Dedifferentiated amniotic fluid mesenchymal stem cell (primary cell): ENCODE data around the gene NCK1.
"Not testable (repeated sequence)": the region's sequence is repeated elsewhere in the genome, so short reads cannot be mapped to it uniquely, and the experiment has no call there.

Experiments
- DNase-seq: peaks from one replicate; pipeline ENCODE4 v3.0.0-alpha.2; 2016; ENCODE audit errors: extremely low spot score

Gene NCK1

DNA sequence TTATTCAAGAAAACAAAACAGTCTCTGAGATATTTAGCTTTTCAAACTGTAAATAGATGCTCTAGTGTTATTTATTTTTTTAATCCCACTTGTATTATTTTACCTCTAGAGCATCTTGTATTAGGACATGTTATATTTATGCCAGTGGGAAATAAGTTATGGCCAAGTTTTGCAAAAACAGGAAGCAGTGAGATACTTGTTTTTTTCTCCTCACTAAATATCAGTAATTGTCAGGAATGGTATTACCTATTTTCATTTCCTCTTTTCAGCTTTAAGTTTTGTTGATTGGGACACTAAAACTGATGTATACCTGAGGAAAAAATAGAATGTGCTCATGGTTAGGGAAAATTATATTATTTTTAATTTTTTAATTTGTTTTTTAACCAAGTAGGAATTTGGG is 87.1 kb downstream of the NCK1 start:
- DNase-seq: no peak

GRCh38 chr3:136949708-136950107 is 87.7 kb downstream of the NCK1 start:
- no peak for DNase-seq

DNA sequence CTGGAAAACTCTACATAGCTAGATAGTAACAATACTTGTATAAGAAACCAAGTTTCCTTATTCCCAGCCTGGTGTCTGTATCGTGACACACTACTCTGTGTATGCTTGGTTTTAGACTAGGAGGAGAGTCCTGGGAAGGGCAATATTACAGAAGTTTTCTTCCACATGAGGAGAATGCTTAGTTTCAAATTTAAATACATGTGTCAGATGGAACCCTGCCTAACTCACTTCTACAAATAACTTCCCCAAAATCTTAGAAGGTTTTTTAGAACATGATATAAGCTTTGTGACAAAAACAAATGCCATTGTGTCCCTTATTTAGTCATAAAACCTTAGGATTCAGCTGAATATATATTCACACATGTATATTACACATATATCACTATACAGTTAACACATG is 88.6 kb downstream of the NCK1 start:
- no peak for DNase-seq

DNA sequence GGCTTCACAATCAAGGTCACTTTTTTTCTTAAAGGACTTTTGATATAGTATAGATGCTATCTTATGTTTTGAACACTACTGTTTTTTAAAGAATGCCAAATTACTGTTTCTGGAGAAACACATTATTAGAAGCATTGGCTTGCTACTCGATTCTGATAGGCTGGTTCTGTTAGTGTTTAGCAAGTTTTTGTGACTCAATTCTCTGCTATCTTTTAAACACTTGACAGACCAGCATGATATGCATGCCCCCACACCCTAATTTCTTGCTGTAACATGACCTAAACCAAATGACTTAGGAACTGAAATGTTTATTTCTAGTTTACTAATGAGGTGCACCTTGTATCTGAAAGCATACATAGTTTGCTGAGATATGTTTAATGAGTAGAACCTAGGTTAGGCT is 90.3 kb downstream of the NCK1 start:
- DNase-seq: no peak

- no peak for DNase-seq
These were observed 92.2 kb downstream of the NCK1 start for GRCh38 chr3:136954251-136954650.

- no peak for DNase-seq
These were observed 93.2 kb downstream of the NCK1 start for GRCh38 chr3:136954980-136955780.

- peak; percentile 49 for DNase-seq
These were observed 93.8 kb downstream of the NCK1 start for GRCh38 chr3:136955813-136956212.

- DNase-seq: no peak
These were observed 95.0 kb downstream of the NCK1 start for GRCh38 chr3:136956971-136957370.

GRCh38 chr3:136957751-136958288 is 95.8 kb downstream of the NCK1 start, which contains the start of gene IL20RB:
TSS of gene IL20RB (plus strand) at chr3:136957983. CDS start at chr3:136958114, 131 bp downstream.
- DNase-seq: peak; percentile 75

GRCh38 chr3:136958939-136959338 is 96.9 kb downstream of the NCK1 start:
- DNase-seq: no peak

GRCh38 chr3:136959599-136959998 is 97.6 kb downstream of the NCK1 start:
- DNase-seq: no peak

DNA sequence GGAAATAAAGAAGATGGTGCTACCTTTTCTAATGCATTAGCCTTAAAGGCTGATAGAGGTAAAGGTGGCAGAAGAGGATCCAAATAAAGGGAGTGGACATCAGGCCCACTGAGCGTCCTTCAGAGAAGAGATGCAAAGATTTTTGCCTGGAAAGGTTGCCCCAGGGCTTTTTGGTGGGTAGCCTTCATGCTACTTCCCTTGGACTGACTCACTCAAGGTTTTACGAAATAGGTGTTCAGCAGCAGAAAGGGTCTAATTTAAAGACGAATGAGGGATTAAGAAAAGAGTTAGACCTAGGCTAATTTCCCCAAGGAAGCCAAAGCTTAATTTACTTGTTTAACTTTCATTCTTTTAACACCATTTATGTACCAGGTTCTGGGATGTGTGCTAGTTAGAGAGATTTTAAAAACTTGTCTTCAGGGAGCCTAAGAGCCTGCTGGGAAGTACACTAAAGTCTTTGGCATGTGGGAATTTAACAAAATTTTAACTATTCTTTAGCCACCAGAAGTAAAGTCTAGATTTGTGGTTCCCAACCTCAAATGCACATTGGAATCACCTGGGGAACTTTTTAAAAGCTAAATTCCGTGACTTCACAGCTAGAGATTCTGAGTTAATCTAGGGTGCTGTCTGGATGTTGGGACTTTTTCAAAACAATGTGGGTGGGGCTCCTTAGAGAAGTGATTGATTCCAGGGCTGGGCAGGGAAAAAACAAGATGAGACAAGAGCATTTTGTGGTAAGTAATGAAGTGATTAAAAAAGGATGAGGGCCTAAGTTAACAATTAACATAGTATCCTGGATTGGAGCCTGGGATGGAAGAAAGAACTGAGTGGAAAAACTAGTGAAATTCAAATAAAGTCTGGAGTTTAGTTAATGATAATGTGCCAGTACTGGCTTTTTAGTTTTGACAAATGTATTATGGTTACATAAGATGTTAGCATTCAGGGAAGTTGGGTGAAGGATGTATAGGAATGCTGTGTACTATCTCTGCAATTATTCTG is 99.1 kb downstream of the NCK1 start:
- DNase-seq: peak; percentile 49

- no peak for DNase-seq
These were observed 100.9 kb downstream of the NCK1 start for GRCh38 chr3:136962927-136963326.

DNA sequence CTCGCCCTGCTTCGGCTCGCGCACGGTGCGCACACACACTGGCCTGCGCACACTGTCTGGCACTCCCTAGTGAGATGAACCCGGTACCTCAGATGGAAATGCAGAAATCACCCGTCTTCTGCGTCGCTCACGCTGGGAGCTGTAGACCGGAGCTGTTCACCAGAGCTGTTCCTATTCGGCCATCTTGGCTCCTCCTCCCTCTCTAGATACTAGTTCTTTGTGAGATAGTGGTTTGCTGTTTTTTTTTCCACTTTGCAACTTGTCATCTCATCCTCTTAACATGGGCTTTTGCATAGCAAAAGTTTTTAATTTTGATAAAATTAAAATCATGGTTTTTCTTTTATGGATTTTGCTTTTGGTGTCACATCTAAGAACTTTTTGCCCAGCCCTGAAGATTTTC is 107.5 kb downstream of the NCK1 start:
- not testable (repeated sequence) for DNase-seq

DNA sequence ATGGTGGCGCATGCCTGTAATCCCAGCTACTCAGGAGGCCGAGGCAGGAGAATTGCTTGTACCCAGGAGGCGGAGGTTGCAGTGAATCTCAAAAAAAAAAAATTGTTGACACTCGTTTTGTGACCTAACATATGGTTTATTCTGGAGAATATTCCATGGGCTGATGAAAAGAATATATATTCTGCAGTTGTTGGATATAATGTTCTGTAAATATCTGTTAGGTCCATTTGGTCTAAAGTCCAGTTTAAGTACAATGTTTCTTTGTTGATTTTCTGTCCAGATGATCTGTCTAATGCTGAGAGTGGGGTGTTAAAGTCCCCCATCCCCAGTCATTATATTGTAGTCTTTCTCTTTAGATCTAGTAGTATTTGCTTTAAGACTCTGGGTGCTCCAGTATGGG is 111.3 kb downstream of the NCK1 start:
- DNase-seq: no peak

GRCh38 chr3:136974670-136975069 is 112.7 kb downstream of the NCK1 start:
- DNase-seq: no peak

- DNase-seq: peak; percentile 2
These were observed 117.2 kb downstream of the NCK1 start for GRCh38 chr3:136979204-136979603.

DNA sequence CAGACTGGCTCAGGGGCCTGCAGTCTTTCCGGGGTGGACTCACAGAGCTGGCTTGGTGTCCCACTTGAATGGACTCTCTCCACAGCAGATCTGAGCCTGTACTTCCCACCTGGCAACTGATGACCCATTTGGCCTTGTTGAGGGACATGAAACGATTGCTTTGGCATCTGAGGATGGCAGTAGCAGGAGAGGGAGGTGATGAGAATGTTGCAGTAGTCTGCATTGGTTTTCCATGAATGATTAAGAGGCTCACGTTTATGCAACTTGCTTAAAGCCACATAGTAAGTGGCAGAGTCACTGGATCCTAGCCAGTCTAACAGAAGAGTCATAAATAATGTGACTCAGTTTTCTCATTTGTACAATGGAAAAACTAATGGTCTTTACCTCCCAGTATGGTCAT is 117.7 kb downstream of the NCK1 start:
- peak; percentile 6 for DNase-seq

DNA sequence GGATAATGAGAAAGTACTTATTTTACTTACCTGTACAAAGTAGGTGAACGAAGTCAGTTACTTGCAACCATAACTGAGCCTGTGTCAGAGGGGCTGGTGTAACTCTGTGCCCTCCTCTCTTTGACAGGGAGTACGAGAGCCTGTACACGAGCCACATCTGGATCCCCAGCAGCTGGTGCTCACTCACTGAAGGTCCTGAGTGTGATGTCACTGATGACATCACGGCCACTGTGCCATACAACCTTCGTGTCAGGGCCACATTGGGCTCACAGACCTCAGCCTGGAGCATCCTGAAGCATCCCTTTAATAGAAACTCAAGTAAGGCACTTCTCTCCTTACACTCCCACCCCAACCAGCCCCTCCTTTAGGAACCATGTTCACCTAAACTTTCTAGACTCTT is 120.0 kb downstream of the NCK1 start:
- no peak for DNase-seq

DNA sequence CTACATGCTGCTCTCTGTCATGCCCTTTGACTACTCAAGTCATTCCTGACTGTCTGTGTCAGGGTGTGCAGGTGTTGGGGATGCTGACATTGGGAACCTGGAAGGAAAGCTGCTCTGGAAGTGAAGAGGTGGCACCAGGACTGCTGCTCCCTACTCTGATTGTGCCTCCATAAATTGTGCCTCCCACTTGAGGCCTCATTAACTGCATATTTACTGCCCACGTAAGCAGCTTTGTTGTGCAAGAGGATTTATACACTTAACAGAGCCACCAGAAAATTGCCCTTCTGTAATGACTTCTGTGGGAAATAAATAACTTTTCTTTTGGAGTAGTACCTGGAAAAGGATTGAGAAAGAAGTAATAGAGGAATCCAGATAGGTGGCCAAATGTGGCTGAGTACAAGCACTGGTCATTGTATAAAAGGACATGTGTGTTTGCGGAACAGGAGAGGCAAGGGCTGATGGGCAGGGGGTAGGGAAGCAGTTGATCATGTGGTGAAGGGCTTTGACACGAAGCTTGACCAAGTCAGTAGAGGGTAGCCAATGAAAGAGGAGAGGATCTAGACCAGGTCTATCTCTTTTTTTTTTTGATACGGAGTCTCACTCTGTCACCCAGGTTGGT is 120.6 kb downstream of the NCK1 start:
- DNase-seq: no peak

GRCh38 chr3:136984837-136985236 is 122.8 kb downstream of the NCK1 start:
- no peak for DNase-seq
